Subcutaneous adipose tissue (tissue), 4 donors: ENCODE results near the gene PSMF1. TPM values are rescaled to one million over a fixed set of nuclear protein-coding genes. Genes with fewer than 3 reads are reported as not detected.

Experiments used
- total RNA-seq, 4 donors: library from RNA; depleted of rRNA; stranded (reverse); fragments of >200 nt; gene quantifications; one replicate each; pipeline ENCODE4 v1.1.0, GENCODE V29; 2016
- TF ChIP-seq, protein P1 (sequence below): fragments of 450-650 bp; IDR thresholded peaks from one replicate; pipeline ENCODE4 v1.5.1; 2016; ENCODE audit warnings: low read depth, mild to moderate bottlenecking, control low read depth, antibody characterized with exemption, moderate library complexity

PSMF1 gene
- total RNA-seq, 4 donors from 2014 or later = 48.0 to 102 (median 57.8) TPM

DNA sequence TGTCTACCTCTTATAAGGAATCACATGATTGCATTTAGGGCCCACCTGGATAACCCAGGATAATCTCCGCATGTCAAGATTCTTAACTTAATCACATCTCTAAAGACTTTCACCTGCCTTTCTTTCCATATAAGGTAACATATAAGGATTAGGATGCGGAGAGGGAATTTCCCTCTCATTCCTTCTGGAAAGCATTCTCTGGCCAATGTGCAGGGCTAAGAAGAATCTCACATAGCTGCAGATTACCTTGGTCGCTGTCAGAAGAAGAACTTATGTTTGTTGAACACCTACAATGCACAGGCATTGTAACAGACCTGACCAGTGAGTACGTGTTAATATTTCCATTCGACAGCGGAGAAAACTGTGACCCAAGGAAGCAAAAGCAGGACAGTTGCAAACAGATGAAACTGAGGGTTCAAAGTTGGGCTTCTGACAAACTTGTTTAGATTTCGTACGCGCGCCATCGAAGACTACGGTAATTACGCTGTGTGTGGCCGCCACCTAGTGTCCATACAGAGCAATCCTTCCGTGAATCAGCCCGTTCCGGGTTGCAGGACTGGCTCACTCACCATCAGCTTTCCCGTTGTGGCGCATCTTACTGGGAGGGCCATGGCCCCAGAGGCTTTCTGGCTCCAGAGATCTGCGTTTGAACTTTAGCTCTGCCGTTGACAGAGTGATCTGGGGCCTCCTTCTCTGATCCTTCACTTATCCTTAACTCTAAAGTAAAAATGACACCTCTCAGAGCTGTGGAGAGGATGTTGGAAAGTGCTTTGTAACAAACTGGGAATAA is 94.4 kb downstream of the PSMF1 start:
- TF ChIP-seq, protein P1, sequence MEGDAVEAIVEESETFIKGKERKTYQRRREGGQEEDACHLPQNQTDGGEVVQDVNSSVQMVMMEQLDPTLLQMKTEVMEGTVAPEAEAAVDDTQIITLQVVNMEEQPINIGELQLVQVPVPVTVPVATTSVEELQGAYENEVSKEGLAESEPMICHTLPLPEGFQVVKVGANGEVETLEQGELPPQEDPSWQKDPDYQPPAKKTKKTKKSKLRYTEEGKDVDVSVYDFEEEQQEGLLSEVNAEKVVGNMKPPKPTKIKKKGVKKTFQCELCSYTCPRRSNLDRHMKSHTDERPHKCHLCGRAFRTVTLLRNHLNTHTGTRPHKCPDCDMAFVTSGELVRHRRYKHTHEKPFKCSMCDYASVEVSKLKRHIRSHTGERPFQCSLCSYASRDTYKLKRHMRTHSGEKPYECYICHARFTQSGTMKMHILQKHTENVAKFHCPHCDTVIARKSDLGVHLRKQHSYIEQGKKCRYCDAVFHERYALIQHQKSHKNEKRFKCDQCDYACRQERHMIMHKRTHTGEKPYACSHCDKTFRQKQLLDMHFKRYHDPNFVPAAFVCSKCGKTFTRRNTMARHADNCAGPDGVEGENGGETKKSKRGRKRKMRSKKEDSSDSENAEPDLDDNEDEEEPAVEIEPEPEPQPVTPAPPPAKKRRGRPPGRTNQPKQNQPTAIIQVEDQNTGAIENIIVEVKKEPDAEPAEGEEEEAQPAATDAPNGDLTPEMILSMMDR = no peak

DNA sequence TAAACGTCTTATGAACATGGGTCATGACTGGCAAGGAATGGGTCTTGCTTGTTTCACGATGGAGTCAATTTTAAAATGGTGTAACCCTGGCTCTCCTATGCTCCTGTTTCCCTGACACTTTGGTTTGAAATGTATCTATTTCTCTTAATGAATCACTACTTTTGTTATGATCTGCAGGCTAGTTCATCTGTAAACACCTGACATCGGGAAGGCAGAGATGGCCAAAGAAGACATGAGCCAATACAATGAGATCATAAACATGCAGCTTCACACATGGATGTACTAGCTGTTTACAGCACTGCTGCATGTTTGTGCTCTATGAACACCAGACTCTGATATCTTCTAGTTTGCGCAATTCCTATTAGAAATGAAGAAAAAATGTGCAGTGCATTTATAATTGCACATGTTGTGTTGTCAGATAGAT is 96.4 kb downstream of the PSMF1 start:
- TF ChIP-seq, protein P1 = no peak

DNA sequence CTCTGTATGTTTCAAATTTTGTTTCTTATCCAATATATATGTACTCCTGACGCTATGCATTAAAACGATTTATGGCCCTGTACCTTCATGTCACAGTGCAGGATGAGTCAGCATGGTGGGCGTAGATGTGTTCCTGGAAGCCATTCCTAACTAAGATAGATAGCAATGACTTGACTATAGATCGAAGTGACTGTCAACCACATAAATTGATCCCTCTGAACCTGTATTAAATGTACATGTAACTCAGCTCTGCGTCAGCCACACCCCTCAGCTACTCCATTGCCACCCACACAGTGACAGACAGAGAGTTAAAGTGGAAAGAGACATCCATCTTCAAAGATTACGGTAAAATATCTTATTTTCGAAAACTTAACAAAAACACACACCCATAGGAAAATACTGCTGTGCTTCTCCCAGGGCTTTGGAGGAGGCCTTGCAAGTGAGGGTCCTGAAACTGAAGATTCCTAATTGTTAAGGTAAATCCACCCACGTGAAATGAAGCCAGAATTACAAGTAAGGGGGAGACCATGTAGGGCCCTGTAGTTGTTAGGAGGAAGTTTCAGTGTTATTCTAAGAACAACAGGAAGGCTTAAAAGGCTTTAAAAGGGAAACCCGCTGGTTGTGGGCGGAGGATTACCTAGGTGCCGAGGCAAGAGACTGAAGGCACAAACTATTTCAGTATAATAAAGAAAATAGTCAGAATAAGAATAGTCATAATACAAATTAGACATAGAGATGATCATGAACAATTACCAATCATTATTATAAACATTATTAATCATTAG is 97.2 kb downstream of the PSMF1 start:
- TF ChIP-seq, protein P1 = no peak

Other genes starting within 250 kb of the PSMF1 start
- gene ANGPT4, start 202.3 kb upstream of the PSMF1 start, total RNA-seq = 100 to 1,000 TPM in 1 of 4 donors, 10 to 100 TPM in 1, 1 to 10 TPM in 2; 2.3 to 106 (median 8.7) TPM
- under 1 TPM in 1 of 4 donors, not detected in 3; 0.22 TPM for gene RSPO4, start 116.3 kb upstream of the PSMF1 start, total RNA-seq
- gene TMEM74B, start 66.4 kb downstream of the PSMF1 start, total RNA-seq = 1 to 10 TPM in 2 of 4 donors, not detected in 2; 1.1 to 2.1 TPM
- gene C20orf202, start 84.9 kb downstream of the PSMF1 start, total RNA-seq = 1 to 10 TPM in 1 of 4 donors, under 1 TPM in 2, not detected in 1; 0.75 to 1.1 (median 0.85) TPM
- not detected for gene RAD21L1, start 107.4 kb downstream of the PSMF1 start, total RNA-seq
- gene SNPH, start 147.7 kb downstream of the PSMF1 start, total RNA-seq = 1 to 10 TPM; 1.5 to 2.0 (median 1.7) TPM
- 10 to 100 TPM in 1 of 4 donors, 1 to 10 TPM in 3; 2.3 to 12.1 (median 6.6) TPM for gene SDCBP2, start 210.5 kb downstream of the PSMF1 start, total RNA-seq